A673 (cell line): ENCODE results near the gene GPX4. TPM values are rescaled to one million over a fixed set of nuclear protein-coding genes. Genes with fewer than 3 reads are reported as not detected.
"Not testable (repeated sequence)": the region's sequence is repeated elsewhere in the genome, so short reads cannot be mapped to it uniquely, and the experiment has no call there.

Source experiments
- BruUV-seq: library from RNA; stranded (reverse); fragments of 400-500 nt; replicated peaks from 2 replicates; lab custom pipeline; 2021; lab: Mats Ljungman, UMichigan
- CTCF ChIA-PET: fragments of 300-600 bp; sonication (Branson Sonifier 250); formaldehyde crosslinking; loops from one replicate; lab custom pipeline; 2022; ENCODE audit warnings: antibody characterized with exemption; lab: Charles Lee
- POLR2A ChIA-PET: fragments of 300-600 bp; sonication (Branson Sonifier 250); formaldehyde crosslinking; loops from one replicate; lab custom pipeline; 2022; ENCODE audit warnings: antibody characterized with exemption; ENCODE audit not compliant: low non-redundant PET; lab: Charles Lee
- DNase-seq: peaks from one replicate; pipeline ENCODE4 v3.0.0-alpha.2; 2015; ENCODE audit warnings: low spot score
- H3K27ac ChIP-seq: fragments of 200-600 bp; sonication (generic); 2 replicates; pipeline ENCODE4 v1.5.1; 2016; ENCODE audit warnings: mixed run types, low read depth, mild to moderate bottlenecking, mixed read lengths, antibody characterized with exemption, low read length; ENCODE audit not compliant: poor library complexity, severe bottlenecking
- H3K27me3 ChIP-seq: fragments of 200-600 bp; sonication (generic); replicated peaks from 2 replicates; pipeline ENCODE4 v1.6.1; 2017; ENCODE audit warnings: mixed run types, low read depth, mild to moderate bottlenecking, mixed read lengths, antibody characterized with exemption, low read length; ENCODE audit not compliant: insufficient read depth, poor library complexity
- H3K36me3 ChIP-seq: fragments of 200-600 bp; sonication (generic); 2 replicates; pipeline ENCODE4 v1.6.1; 2016; ENCODE audit warnings: mixed run types, mild to moderate bottlenecking, mixed read lengths, antibody characterized with exemption, low read length; ENCODE audit not compliant: insufficient read depth, poor library complexity, severe bottlenecking
- H3K4me1 ChIP-seq: fragments of 200-600 bp; sonication (generic); 2 replicates; pipeline ENCODE4 v1.6.1; 2017; ENCODE audit warnings: mixed run types, mild to moderate bottlenecking, mixed read lengths, antibody characterized with exemption, low read length; ENCODE audit not compliant: insufficient read depth, poor library complexity, severe bottlenecking
- H3K4me3 ChIP-seq: fragments of 200-600 bp; sonication (generic); 2 replicates; pipeline ENCODE4 v1.5.1; 2016; ENCODE audit warnings: low read depth, mixed run types, mild to moderate bottlenecking, mixed read lengths, low read length; ENCODE audit not compliant: poor library complexity, severe bottlenecking
- H3K9me3 ChIP-seq: fragments of 200-600 bp; sonication (generic); 2 replicates; pipeline ENCODE4 v1.6.1; 2016; ENCODE audit warnings: mixed run types, low read depth, mild to moderate bottlenecking, mixed read lengths, antibody characterized with exemption, low read length; ENCODE audit not compliant: poor library complexity, severe bottlenecking
- CTCF ChIP-seq: fragments of 300-800, 200-600 bp; sonication (generic); conservative IDR thresholded peaks from 2 replicates; pipeline ENCODE4 v1.5.1; 2017; ENCODE audit warnings: low read depth, mild to moderate bottlenecking, antibody characterized with exemption, low read length, moderate library complexity, mixed read lengths
- EZH2 ChIP-seq: fragments of 200-600 bp; sonication (generic); IDR thresholded peaks from 2 replicates; pipeline ENCODE4 v1.6.1; 2017; ENCODE audit warnings: borderline replicate concordance, low read depth, mild to moderate bottlenecking, mixed read lengths, antibody characterized with exemption, low read length; ENCODE audit not compliant: poor library complexity, severe bottlenecking
- intact Hi-C: fragments of 100-400 bp; cut with micrococcal nuclease; formaldehyde crosslinking; loops from one replicate; pipeline ENCODE4 v1.10.0; 2022; ENCODE audit not compliant: unreplicated experiment
- total RNA-seq: library from RNA; stranded (reverse); gene quantifications from 2 replicates; pipeline ENCODE4 v1.2.3, GENCODE V29; 2021

The GPX4 gene
- total RNA-seq, 1 experiment from 2014 or later, result 368 TPM

GRCh38 chr19:1128106-1128505, 24.3 kb downstream of the GPX4 start:
- Histone ChIP-seq H3K4me3 (no peak overlapping the region), H3K27ac (no peak overlapping the region), H3K36me3 (peaks cover 14% of the 10 kb centered on the region), H3K9me3 (no peaks in the 10 kb centered on the region), H3K27me3 (no peaks in the 10 kb centered on the region), H3K4me1 (peaks cover 24% of the 10 kb centered on the region)
- CTCF ChIA-PET, result interaction anchor here (1.4 kb wide), 1 partner anchor 15 kb away, joined by 4 read pairs; no protein-coding TSS in a partner anchor
- DNase-seq, result no peak
- BruUV-seq, result no TSS peak
- POLR2A ChIA-PET, result no interaction called here
- intact Hi-C loops, result no loop called here
- no peak for TF ChIP-seq EZH2
- no peak for TF ChIP-seq CTCF

GRCh38 chr19:1129084-1129483, 25.3 kb downstream of the GPX4 start:
- H3K36me3 ChIP-seq, H3K4me3 ChIP-seq, H3K9me3 ChIP-seq, DNase-seq, H3K27ac ChIP-seq, H3K27me3 ChIP-seq, POLR2A ChIA-PET, intact Hi-C loops, BruUV-seq: not testable (repeated sequence)
- peaks cover 24% of the 10 kb centered on the region for H3K4me1 ChIP-seq
- CTCF ChIA-PET, result interaction anchor here (0.5 to 1.4 kb wide), 2 partner anchors 16 to 22 kb away, joined by 4 to 7 read pairs; no protein-coding TSS in a partner anchor

GRCh38 chr19:1129535-1129934, 25.7 kb downstream of the GPX4 start:
- ChIA-PET POLR2A (no interaction called here), CTCF (interaction anchor here (0.5 to 1.4 kb wide), 2 partner anchors 16 to 21 kb away, joined by 4 to 7 read pairs; no protein-coding TSS in a partner anchor)
- intact Hi-C loops, result no loop called here

More at GRCh38 chr19:1129535-1129934, 25.7 kb downstream of the GPX4 start:
- Histone ChIP-seq H3K4me1 (peaks cover 24% of the 10 kb centered on the region), H3K9me3 (no peaks in the 10 kb centered on the region), H3K36me3 (peaks cover 6% of the 10 kb centered on the region), H3K4me3 (no peak overlapping the region), H3K27me3 (no peaks in the 10 kb centered on the region), H3K27ac (no peak overlapping the region)
- TF ChIP-seq CTCF, result no peak
- TF ChIP-seq EZH2, result no peak
- no TSS peak for BruUV-seq
- DNase-seq, result no peak
